Nephron progenitor cell (in vitro differentiated cells): ENCODE measurements around the gene AP1M1.
"Not testable (repeated sequence)": the region's sequence is repeated elsewhere in the genome, so short reads cannot be mapped to it uniquely, and the experiment has no call there.

Experiments used
- DNase-seq: peaks from one replicate; pipeline ENCODE4 v3.0.0; 2021
- H3K27ac Mint-ChIP-seq: 2 replicates; pipeline ENCODE4 v1.8.0; 2021; ENCODE audit warnings: mild to moderate bottlenecking, moderate library complexity, mixed read lengths
- H3K27me3 Mint-ChIP-seq: 2 replicates; pipeline ENCODE4 v1.8.0; 2021; ENCODE audit warnings: mild to moderate bottlenecking, low read depth, mixed read lengths; ENCODE audit not compliant: poor library complexity
- H3K36me3 Mint-ChIP-seq: 2 replicates; pipeline ENCODE4 v1.8.0; 2021; ENCODE audit warnings: low read depth, mixed read lengths
- H3K4me1 Mint-ChIP-seq: 2 replicates; pipeline ENCODE4 v1.8.0; 2021; ENCODE audit warnings: mixed read lengths
- H3K4me3 Mint-ChIP-seq: 2 replicates; pipeline ENCODE4 v1.8.0; 2021; ENCODE audit warnings: mild to moderate bottlenecking, moderate library complexity, mixed read lengths
- H3K9me3 Mint-ChIP-seq: 2 replicates; pipeline ENCODE4 v1.8.0; 2021; ENCODE audit warnings: mild to moderate bottlenecking, moderate library complexity, mixed read lengths
- TF ChIP-seq, protein P1 (sequence below): fragments of 200-600 bp; sonication (generic); IDR thresholded peaks from 2 replicates; pipeline ENCODE4 v1.5.0; 2021; ENCODE audit warnings: antibody characterized with exemption

AP1M1 gene

DNA sequence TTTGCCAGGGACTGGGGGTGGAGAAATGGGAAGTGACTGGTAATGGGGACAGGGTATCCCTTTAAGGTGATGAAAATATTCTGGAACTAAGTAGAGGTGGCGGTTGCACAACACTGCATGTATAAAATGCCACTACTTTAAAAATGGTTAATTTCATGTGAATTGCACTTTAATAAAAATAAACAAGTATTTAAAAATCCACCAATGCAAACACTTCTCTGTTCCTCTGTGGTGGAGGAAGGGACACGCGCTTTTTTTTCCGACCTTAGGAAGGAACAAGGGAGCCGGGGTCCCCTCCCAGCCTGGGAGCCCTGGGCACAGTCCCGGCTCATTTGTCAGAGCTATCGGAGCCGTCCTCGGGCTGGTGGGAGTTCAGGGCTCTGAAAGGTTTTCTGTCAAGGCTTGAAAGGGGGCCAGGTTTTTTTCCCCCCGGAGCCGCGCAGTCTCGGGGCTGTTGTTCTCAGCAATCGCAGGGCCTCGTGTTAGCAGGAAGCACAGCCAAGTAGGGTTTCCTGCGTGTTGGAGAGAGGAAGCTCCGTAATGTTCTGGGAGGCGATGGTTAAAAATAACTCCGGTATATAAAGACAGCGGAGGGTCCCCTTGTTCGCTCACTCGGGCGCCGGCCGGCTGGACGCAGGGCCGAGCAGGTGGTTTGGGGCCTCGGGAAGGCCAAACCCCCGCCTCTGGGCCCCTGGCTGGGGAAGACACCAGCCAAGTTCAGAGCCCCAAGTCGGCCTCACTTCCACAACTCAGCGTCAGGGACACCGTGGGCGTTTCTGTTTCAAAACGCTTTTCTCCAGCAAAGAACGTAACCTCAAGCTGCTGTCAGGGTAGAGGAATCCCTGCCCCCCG, 85.7 kb downstream of the AP1M1 start:
- H3K4me3 Mint-ChIP-seq, result no peak overlapping the region
- no peak for DNase-seq
- no peaks in the 10 kb centered on the region for H3K9me3 Mint-ChIP-seq
- TF ChIP-seq, protein P1, sequence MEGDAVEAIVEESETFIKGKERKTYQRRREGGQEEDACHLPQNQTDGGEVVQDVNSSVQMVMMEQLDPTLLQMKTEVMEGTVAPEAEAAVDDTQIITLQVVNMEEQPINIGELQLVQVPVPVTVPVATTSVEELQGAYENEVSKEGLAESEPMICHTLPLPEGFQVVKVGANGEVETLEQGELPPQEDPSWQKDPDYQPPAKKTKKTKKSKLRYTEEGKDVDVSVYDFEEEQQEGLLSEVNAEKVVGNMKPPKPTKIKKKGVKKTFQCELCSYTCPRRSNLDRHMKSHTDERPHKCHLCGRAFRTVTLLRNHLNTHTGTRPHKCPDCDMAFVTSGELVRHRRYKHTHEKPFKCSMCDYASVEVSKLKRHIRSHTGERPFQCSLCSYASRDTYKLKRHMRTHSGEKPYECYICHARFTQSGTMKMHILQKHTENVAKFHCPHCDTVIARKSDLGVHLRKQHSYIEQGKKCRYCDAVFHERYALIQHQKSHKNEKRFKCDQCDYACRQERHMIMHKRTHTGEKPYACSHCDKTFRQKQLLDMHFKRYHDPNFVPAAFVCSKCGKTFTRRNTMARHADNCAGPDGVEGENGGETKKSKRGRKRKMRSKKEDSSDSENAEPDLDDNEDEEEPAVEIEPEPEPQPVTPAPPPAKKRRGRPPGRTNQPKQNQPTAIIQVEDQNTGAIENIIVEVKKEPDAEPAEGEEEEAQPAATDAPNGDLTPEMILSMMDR, result no peak
- H3K27me3 Mint-ChIP-seq, result peaks cover 39% of the 10 kb centered on the region
- peak overlapping the region; percentile 95 for H3K27ac Mint-ChIP-seq
- H3K36me3 Mint-ChIP-seq, result no peaks in the 10 kb centered on the region
- H3K4me1 Mint-ChIP-seq, result peaks cover 41% of the 10 kb centered on the region

DNA sequence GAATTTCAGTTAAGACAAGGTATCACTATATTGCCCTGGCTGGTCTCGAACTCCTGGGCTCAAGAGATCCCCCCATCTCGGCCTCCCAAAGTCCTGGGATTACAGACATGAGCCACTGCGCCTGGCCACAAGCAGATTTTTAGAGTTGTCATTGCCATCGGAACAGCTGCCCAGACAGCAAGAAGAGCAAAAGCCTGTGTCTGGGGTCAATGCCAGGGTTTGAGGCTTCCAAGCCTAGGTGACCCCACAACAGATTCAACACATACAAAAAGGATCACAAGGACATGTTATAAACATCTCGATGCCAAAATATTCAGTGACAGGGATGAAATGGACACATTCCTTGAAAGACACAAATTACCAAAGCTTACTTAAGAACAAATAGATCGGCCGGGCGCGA, 86.8 kb downstream of the AP1M1 start:
- TF ChIP-seq, protein P1, result no peak
- Mint-ChIP-seq H3K4me1 (peaks cover 41% of the 10 kb centered on the region), H3K4me3 (no peak overlapping the region), H3K36me3 (no peaks in the 10 kb centered on the region), H3K9me3 (no peaks in the 10 kb centered on the region), H3K27ac (no peak overlapping the region), H3K27me3 (peaks cover 33% of the 10 kb centered on the region)
- DNase-seq, result no peak

DNA sequence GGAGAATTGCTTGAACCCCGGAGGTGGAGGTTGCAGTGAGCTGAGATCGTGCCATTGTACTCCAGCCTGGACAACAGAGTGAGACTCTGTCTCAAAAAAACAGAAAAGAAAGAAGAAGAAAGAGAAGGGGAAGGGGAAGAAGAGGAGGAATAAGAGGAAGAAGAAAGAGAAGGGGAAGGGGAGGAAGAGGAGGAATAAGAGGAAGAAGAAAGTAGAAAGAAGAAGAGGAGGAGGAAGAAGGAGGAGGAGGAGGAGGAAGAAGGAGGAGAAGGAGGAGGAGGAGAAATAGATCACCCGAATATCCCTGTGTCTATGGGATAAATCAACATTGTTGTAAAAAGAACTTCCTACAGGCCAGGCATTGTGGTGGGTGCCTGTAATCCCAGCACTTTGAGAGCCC, 87.4 kb downstream of the AP1M1 start:
- H3K36me3 Mint-ChIP-seq, H3K4me3 Mint-ChIP-seq, H3K27ac Mint-ChIP-seq, DNase-seq, H3K9me3 Mint-ChIP-seq: not testable (repeated sequence)
- Mint-ChIP-seq H3K27me3 (peaks cover 33% of the 10 kb centered on the region), H3K4me1 (peaks cover 41% of the 10 kb centered on the region)

DNA sequence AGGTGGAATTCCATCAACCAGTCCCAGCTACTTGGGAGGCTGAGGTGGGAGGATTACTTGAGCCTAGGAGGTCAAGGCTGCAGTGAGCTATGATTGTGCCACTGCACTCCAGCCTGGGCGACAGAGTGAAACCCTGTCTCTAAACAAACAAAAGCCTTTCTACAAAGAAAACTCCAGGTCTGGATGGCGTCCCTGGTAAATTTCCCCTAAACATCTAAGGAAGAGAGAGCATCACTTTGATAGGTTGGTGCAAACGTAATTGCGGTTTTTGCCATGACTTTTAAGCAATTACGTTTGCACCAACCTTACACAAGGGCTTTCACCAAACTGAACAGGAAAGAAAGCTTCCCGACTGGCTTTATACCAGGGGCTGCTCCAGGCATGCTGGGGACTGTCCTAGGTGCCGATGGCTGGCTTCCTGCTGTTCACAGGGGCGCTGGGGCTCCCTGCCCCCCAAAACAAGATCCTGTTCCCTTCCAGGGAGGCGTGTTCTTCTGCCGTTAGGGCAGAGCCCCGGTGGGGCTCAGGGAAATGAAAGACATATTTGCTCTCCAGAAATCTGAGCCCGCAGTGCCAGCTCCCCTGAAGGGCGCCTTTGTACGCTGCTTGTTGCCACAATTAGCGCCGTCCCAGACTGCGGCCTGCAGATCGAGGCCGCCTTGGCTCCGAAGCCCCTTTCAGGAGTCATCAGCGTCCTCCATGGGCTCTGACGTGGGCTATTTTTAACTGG, 88.2 kb downstream of the AP1M1 start:
- TF ChIP-seq, protein P1, result no peak
- H3K36me3 Mint-ChIP-seq, result no peaks in the 10 kb centered on the region
- peaks cover 37% of the 10 kb centered on the region for H3K27me3 Mint-ChIP-seq
- peaks cover 44% of the 10 kb centered on the region for H3K4me1 Mint-ChIP-seq
- no peak overlapping the region for H3K4me3 Mint-ChIP-seq
- H3K27ac Mint-ChIP-seq, result no peak overlapping the region
- no peaks in the 10 kb centered on the region for H3K9me3 Mint-ChIP-seq
- DNase-seq, result peak; percentile 21

DNA sequence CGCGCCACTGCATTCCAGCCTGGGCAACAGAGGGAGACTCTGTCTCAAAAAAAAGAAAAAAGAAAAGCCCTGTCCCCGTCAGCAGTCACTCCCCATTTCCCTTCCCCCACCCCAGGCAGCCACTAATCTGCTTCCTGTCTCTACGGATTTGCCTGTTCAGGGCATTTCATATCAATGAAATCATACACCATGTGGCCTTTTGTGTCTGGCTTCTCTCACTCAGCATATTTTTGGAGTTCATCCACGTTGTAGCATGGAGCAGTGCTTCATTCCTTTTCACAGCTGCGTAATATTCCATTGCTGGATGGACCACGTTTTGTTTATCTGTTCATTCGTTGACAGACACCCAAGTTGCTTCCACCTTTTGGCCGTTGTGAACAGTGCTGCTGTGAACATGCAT, 90.8 kb downstream of the AP1M1 start:
- peaks cover 33% of the 10 kb centered on the region for H3K27me3 Mint-ChIP-seq
- H3K36me3 Mint-ChIP-seq, result no peaks in the 10 kb centered on the region
- TF ChIP-seq, protein P1, result no peak
- H3K27ac Mint-ChIP-seq, result no peak overlapping the region
- H3K4me1 Mint-ChIP-seq, result peaks cover 37% of the 10 kb centered on the region
- DNase-seq, result no peak
- no peaks in the 10 kb centered on the region for H3K9me3 Mint-ChIP-seq
- H3K4me3 Mint-ChIP-seq, result no peak overlapping the region

DNA sequence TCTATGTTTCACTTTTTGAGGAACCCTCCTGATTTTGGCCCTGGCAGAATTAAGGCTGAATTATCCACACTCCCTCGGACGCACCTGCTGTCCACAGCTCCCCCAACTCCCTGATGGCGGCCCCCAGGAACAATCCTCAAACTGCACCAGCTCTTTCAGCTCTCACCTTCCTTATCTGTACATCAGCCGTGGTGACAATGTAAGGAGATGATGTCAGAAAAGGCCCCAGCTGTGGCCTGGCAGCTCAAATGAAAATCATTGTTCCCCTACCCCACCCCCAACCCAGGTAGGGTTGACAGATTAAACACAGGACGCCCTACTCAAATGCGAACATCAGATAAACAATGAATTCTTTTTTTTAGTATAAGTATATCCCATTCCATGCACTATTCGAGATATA, 91.9 kb downstream of the AP1M1 start:
- Mint-ChIP-seq H3K27me3 (peaks cover 30% of the 10 kb centered on the region), H3K27ac (no peak overlapping the region), H3K36me3 (no peaks in the 10 kb centered on the region), H3K9me3 (no peaks in the 10 kb centered on the region), H3K4me3 (no peak overlapping the region), H3K4me1 (peaks cover 39% of the 10 kb centered on the region)
- DNase-seq, result no peak
- TF ChIP-seq, protein P1, result no peak
